ENCODE results near the gene KCNG2.

KCNG2 gene

GRCh38 chr18:79850731-79851130 lies 53.0 kb downstream of the KCNG2 start:
- Histone ChIP-seq H2BK15ac (replicated peaks; ENCODE audit: low read depth) (no peak overlapping the region), H3K36me3 (ENCODE audit: control insufficient read depth, insufficient read depth, low read length) (no peaks in the 10 kb centered on the region), H3K79me2 (ENCODE audit: control insufficient read depth, insufficient read depth, low read length) (no peaks in the 10 kb centered on the region), H3K27me3 (ENCODE audit: insufficient read depth, low read length, poor library complexity) (no peaks in the 10 kb centered on the region), H2AK5ac (ENCODE audit: low read length) (no peak overlapping the region), H3K56ac (ENCODE audit: low read length) (no peak overlapping the region), H3K18ac (ENCODE audit: low read length) (no peak overlapping the region), H3K79me1 (ENCODE audit: low read length) (no peaks in the 10 kb centered on the region), H3K4me1 (ENCODE audit: control insufficient read depth, low read depth, low read length) (no peaks in the 10 kb centered on the region), H3K27ac (ENCODE audit: low read depth, low read length) (no peak overlapping the region), H2BK120ac (ENCODE audit: low read depth, low read length) (no peak overlapping the region), H2BK5ac (ENCODE audit: low read length) (no peak overlapping the region), H3K23ac (ENCODE audit: low read length) (no peak overlapping the region), H3K4me2 (ENCODE audit: low read length) (no peak overlapping the region), H3K9ac (ENCODE audit: low read length) (no peak overlapping the region), H4K5ac (ENCODE audit: low read length) (no peak overlapping the region), H3K4me3 (ENCODE audit: low read length) (no peak overlapping the region), H3K4ac (ENCODE audit: low read depth, low read length) (no peak overlapping the region), H4K8ac (ENCODE audit: low read depth, low read length) (no peak overlapping the region)
- WGBS (ENCODE audit: extremely low coverage, insufficient coverage, low lambda C conversion rate), result no CpG with 5 or more reads among the region's 16 CpGs
- DNase-seq, result no peak

DNA sequence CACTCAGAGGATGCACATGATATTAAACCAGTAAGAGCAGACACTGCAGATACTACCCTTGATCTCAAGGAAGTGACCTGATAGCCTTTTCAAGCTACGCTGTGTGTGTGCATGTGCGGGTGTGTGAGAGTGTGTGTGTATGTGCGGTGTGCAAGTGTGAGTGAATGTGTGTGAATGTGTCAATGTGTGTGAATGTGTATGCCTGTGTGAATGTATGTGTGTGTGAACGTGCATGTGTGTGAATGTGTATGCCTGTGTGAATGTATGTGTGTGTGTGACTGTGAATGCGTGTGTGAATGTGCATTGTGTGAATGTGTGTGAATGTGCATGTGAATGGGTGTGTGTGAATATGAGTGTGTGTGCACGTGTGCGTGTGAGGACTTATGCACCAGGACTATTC lies 53.8 kb downstream of the KCNG2 start:
- no peaks in the 10 kb centered on the region for H3K79me2 ChIP-seq (ENCODE audit: control insufficient read depth, insufficient read depth, low read length)
- no peak overlapping the region for H3K23ac ChIP-seq (ENCODE audit: low read length)
- H3K4ac ChIP-seq (ENCODE audit: low read depth, low read length), result no peak overlapping the region
- H3K4me2 ChIP-seq (ENCODE audit: low read length), result no peak overlapping the region
- H3K27ac ChIP-seq (ENCODE audit: low read depth, low read length), result no peak overlapping the region
- no peak overlapping the region for H4K5ac ChIP-seq (ENCODE audit: low read length)
- no peaks in the 10 kb centered on the region for H3K27me3 ChIP-seq (ENCODE audit: insufficient read depth, low read length, poor library complexity)
- no peaks in the 10 kb centered on the region for H3K79me1 ChIP-seq (ENCODE audit: low read length)
- no peak for DNase-seq
- H2AK5ac ChIP-seq (ENCODE audit: low read length), result no peak overlapping the region
- no peak overlapping the region for H2BK5ac ChIP-seq (ENCODE audit: low read length)
- H3K9ac ChIP-seq (ENCODE audit: low read length), result no peak overlapping the region
- no peak overlapping the region for H2BK120ac ChIP-seq (ENCODE audit: low read depth, low read length)
- H3K4me3 ChIP-seq (ENCODE audit: low read length), result no peak overlapping the region
- H4K8ac ChIP-seq (ENCODE audit: low read depth, low read length), result no peak overlapping the region
- H3K56ac ChIP-seq (ENCODE audit: low read length), result no peak overlapping the region
- H2BK15ac ChIP-seq (replicated peaks; ENCODE audit: low read depth), result no peak overlapping the region
- H3K4me1 ChIP-seq (ENCODE audit: control insufficient read depth, low read depth, low read length), result no peaks in the 10 kb centered on the region
- no CpG with 5 or more reads among the region's 7 CpGs for WGBS (ENCODE audit: extremely low coverage, insufficient coverage, low lambda C conversion rate)
- no peak overlapping the region for H3K18ac ChIP-seq (ENCODE audit: low read length)
- no peaks in the 10 kb centered on the region for H3K36me3 ChIP-seq (ENCODE audit: control insufficient read depth, insufficient read depth, low read length)

GRCh38 chr18:79851950-79852349 lies 54.2 kb downstream of the KCNG2 start:
- no peak overlapping the region for H4K5ac ChIP-seq (ENCODE audit: low read length)
- no peaks in the 10 kb centered on the region for H3K79me1 ChIP-seq (ENCODE audit: low read length)
- no peaks in the 10 kb centered on the region for H3K27me3 ChIP-seq (ENCODE audit: insufficient read depth, low read length, poor library complexity)
- H3K9ac ChIP-seq (ENCODE audit: low read length), result no peak overlapping the region
- no peak overlapping the region for H3K56ac ChIP-seq (ENCODE audit: low read length)
- no peak overlapping the region for H3K18ac ChIP-seq (ENCODE audit: low read length)
- H2BK5ac ChIP-seq (ENCODE audit: low read length), result no peak overlapping the region
- WGBS (ENCODE audit: extremely low coverage, insufficient coverage, low lambda C conversion rate), result no CpG with 5 or more reads among the region's 25 CpGs
- no peak overlapping the region for H3K4me2 ChIP-seq (ENCODE audit: low read length)
- no peak overlapping the region for H2AK5ac ChIP-seq (ENCODE audit: low read length)
- no peak overlapping the region for H3K23ac ChIP-seq (ENCODE audit: low read length)
- no peak overlapping the region for H2BK15ac ChIP-seq (replicated peaks; ENCODE audit: low read depth)
- H2BK120ac ChIP-seq (ENCODE audit: low read depth, low read length), result no peak overlapping the region
- no peak for DNase-seq
- H3K79me2 ChIP-seq (ENCODE audit: control insufficient read depth, insufficient read depth, low read length), result no peaks in the 10 kb centered on the region
- no peaks in the 10 kb centered on the region for H3K4me1 ChIP-seq (ENCODE audit: control insufficient read depth, low read depth, low read length)
- H3K36me3 ChIP-seq (ENCODE audit: control insufficient read depth, insufficient read depth, low read length), result no peaks in the 10 kb centered on the region
- H3K4me3 ChIP-seq (ENCODE audit: low read length), result no peak overlapping the region
- H3K27ac ChIP-seq (ENCODE audit: low read depth, low read length), result no peak overlapping the region
- H4K8ac ChIP-seq (ENCODE audit: low read depth, low read length), result no peak overlapping the region
- H3K4ac ChIP-seq (ENCODE audit: low read depth, low read length), result no peak overlapping the region

- no CpG with 5 or more reads among the region's 33 CpGs for WGBS (ENCODE audit: extremely low coverage, insufficient coverage, low lambda C conversion rate)
- no peak overlapping the region for H3K18ac ChIP-seq (ENCODE audit: low read length)
- no peak overlapping the region for H2BK5ac ChIP-seq (ENCODE audit: low read length)
- no peak overlapping the region for H3K56ac ChIP-seq (ENCODE audit: low read length)
- H3K27me3 ChIP-seq (ENCODE audit: insufficient read depth, low read length, poor library complexity), result no peaks in the 10 kb centered on the region
- H3K4me2 ChIP-seq (ENCODE audit: low read length), result no peak overlapping the region
- no peaks in the 10 kb centered on the region for H3K4me1 ChIP-seq (ENCODE audit: control insufficient read depth, low read depth, low read length)
- H3K4ac ChIP-seq (ENCODE audit: low read depth, low read length), result no peak overlapping the region
- no peak overlapping the region for H4K8ac ChIP-seq (ENCODE audit: low read depth, low read length)
- H2BK15ac ChIP-seq (replicated peaks; ENCODE audit: low read depth), result no peak overlapping the region
- no peak overlapping the region for H4K5ac ChIP-seq (ENCODE audit: low read length)
- no peak overlapping the region for H3K23ac ChIP-seq (ENCODE audit: low read length)
- no peak for DNase-seq
- no peaks in the 10 kb centered on the region for H3K36me3 ChIP-seq (ENCODE audit: control insufficient read depth, insufficient read depth, low read length)
- H3K79me2 ChIP-seq (ENCODE audit: control insufficient read depth, insufficient read depth, low read length), result no peaks in the 10 kb centered on the region
- no peak overlapping the region for H2AK5ac ChIP-seq (ENCODE audit: low read length)
- no peak overlapping the region for H3K27ac ChIP-seq (ENCODE audit: low read depth, low read length)
- H3K9ac ChIP-seq (ENCODE audit: low read length), result no peak overlapping the region
- no peak overlapping the region for H2BK120ac ChIP-seq (ENCODE audit: low read depth, low read length)
- no peak overlapping the region for H3K4me3 ChIP-seq (ENCODE audit: low read length)
- no peaks in the 10 kb centered on the region for H3K79me1 ChIP-seq (ENCODE audit: low read length)
Measured at GRCh38 chr18:79852561-79853302, 55.0 kb downstream of the KCNG2 start.

DNA sequence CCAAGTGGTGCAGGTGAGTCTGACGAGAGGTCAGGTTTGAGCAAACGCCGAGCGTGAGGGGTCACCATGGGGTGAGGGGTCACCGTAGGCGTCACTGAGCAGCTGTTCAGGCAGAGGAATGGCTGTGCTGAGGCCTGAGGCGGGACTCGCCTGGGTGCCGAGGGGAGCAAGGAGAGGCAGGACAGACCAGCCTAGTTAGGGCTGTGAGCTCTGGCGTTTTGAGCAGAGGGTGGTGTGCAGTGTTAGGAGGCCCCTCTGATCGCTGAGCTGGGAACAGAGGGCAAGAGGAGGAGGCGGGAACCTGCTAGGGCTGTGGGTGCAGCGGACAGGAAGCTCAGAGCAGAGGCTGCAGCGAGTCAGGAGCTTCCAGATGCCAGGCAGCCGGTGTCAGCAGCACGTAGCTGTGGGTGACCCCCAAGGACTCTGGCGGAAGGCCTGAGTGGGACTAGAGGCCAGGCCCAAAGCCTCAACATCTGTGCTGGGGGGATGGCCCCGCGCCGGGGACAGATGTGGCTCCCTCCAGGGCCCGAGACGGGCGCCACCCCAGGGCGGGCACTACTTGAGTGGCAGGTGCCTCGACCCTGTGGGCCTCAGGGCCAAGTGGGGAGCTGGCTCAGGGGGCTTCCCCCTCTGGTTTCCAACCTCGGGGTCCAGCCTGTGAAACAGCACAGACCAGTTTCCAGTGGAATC lies 55.7 kb downstream of the KCNG2 start:
- no peak overlapping the region for H3K9ac ChIP-seq (ENCODE audit: low read length)
- no peak for DNase-seq
- no CpG with 5 or more reads among the region's 26 CpGs for WGBS (ENCODE audit: extremely low coverage, insufficient coverage, low lambda C conversion rate)

More for the DNA sequence above, 55.7 kb downstream of the KCNG2 start:
- no peak overlapping the region for H2BK120ac ChIP-seq (ENCODE audit: low read depth, low read length)
- H3K4me3 ChIP-seq (ENCODE audit: low read length), result no peak overlapping the region
- no peak overlapping the region for H3K23ac ChIP-seq (ENCODE audit: low read length)
- no peaks in the 10 kb centered on the region for H3K36me3 ChIP-seq (ENCODE audit: control insufficient read depth, insufficient read depth, low read length)
- H3K79me2 ChIP-seq (ENCODE audit: control insufficient read depth, insufficient read depth, low read length), result no peaks in the 10 kb centered on the region
- no peak overlapping the region for H2BK15ac ChIP-seq (replicated peaks; ENCODE audit: low read depth)
- no peak overlapping the region for H3K27ac ChIP-seq (ENCODE audit: low read depth, low read length)
- no peaks in the 10 kb centered on the region for H3K79me1 ChIP-seq (ENCODE audit: low read length)
- H3K27me3 ChIP-seq (ENCODE audit: insufficient read depth, low read length, poor library complexity), result no peaks in the 10 kb centered on the region
- H3K56ac ChIP-seq (ENCODE audit: low read length), result no peak overlapping the region
- H3K4me2 ChIP-seq (ENCODE audit: low read length), result no peak overlapping the region
- no peak overlapping the region for H3K4ac ChIP-seq (ENCODE audit: low read depth, low read length)
- no peak overlapping the region for H2BK5ac ChIP-seq (ENCODE audit: low read length)
- H3K4me1 ChIP-seq (ENCODE audit: control insufficient read depth, low read depth, low read length), result no peaks in the 10 kb centered on the region
- H2AK5ac ChIP-seq (ENCODE audit: low read length), result no peak overlapping the region
- no peak overlapping the region for H4K5ac ChIP-seq (ENCODE audit: low read length)
- no peak overlapping the region for H4K8ac ChIP-seq (ENCODE audit: low read depth, low read length)
- no peak overlapping the region for H3K18ac ChIP-seq (ENCODE audit: low read length)

Data from mesendoderm (in vitro differentiated cells).